PC-3 (cell line): ENCODE data around the gene NLRP1.

ENCODE experiments used
- CTCF ChIP-seq: fragments of 300-600 bp; sonication (generic); conservative IDR thresholded peaks from 2 replicates; pipeline ENCODE4 v1.5.1; 2017; ENCODE audit warnings: antibody characterized with exemption, low read depth, mild to moderate bottlenecking, low read length
- EZH2 ChIP-seq: fragments of 300-600 bp; sonication (generic); IDR thresholded peaks from one replicate; pipeline ENCODE4 v1.6.1; 2017; ENCODE audit warnings: antibody characterized with exemption, mild to moderate bottlenecking, low read length; ENCODE audit not compliant: unreplicated experiment

- TF ChIP-seq EZH2 (no peak), CTCF (no peak)
Measured at GRCh38 chr17:5557990-5558389, 26.3 kb downstream of the NLRP1 start.
